ENCODE measurements around the gene ABHD14A. TPM values are rescaled to one million over a fixed set of nuclear protein-coding genes. Genes with fewer than 3 reads are reported as not detected.

ABHD14A gene
- total RNA-seq, 1 donor from 2014 or later = 5.4 TPM

DNA sequence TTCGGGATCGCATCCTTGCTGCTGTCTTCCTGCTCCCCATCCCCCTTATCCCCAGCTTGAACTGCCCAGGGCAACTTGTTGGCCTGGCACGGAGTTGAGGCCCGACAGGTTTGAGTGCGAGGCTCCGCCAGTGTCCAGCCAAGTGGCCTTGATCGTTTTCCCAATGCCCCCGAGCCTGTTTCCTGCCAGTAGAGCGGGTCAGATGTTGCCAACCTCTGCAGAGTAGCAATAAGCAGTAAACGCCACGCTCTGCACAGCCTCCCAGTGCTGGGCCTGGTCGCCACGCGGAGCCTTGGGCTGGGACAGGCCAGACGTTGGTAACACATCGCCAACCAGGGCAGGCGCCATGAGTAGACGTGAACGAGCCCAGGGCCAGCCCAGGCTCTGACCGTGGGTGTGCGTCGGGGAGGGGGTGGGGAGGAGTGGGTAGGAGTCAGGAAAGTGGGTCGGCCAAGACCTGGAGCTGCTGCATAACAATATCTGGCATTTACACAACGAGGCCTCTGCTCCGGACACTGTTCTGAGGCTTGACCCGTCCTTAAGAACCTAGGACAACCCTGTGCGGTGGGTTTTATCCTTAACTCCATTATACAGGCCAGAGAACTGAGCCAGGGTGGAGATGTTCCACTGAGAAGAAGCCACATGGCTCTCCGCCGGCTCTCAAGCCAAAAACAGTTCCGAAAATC is 444 bp upstream of the ABHD14A start:
- H3K9me3 Mint-ChIP-seq (ENCODE audit: unreplicated experiment) = no peaks in the 10 kb centered on the region
- peaks cover 6% of the 10 kb centered on the region for H3K27me3 Mint-ChIP-seq (ENCODE audit: unreplicated experiment)
- TF ChIP-seq, protein P1, sequence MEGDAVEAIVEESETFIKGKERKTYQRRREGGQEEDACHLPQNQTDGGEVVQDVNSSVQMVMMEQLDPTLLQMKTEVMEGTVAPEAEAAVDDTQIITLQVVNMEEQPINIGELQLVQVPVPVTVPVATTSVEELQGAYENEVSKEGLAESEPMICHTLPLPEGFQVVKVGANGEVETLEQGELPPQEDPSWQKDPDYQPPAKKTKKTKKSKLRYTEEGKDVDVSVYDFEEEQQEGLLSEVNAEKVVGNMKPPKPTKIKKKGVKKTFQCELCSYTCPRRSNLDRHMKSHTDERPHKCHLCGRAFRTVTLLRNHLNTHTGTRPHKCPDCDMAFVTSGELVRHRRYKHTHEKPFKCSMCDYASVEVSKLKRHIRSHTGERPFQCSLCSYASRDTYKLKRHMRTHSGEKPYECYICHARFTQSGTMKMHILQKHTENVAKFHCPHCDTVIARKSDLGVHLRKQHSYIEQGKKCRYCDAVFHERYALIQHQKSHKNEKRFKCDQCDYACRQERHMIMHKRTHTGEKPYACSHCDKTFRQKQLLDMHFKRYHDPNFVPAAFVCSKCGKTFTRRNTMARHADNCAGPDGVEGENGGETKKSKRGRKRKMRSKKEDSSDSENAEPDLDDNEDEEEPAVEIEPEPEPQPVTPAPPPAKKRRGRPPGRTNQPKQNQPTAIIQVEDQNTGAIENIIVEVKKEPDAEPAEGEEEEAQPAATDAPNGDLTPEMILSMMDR (IDR thresholded peaks at IDR 0.05; ENCODE audit: unreplicated experiment) = peak; percentile 10
- H3K4me1 Mint-ChIP-seq (ENCODE audit: unreplicated experiment) = peaks cover 22% of the 10 kb centered on the region
- no peak for DNase-seq (ENCODE audit: low spot score)
- H3K4me3 Mint-ChIP-seq (ENCODE audit: unreplicated experiment) = peak overlapping the region; percentile 73
- no peaks in the 10 kb centered on the region for H3K36me3 Mint-ChIP-seq (ENCODE audit: low read depth, unreplicated experiment)
- peak overlapping the region; percentile 24 for H3K27ac Mint-ChIP-seq (ENCODE audit: unreplicated experiment)

DNA sequence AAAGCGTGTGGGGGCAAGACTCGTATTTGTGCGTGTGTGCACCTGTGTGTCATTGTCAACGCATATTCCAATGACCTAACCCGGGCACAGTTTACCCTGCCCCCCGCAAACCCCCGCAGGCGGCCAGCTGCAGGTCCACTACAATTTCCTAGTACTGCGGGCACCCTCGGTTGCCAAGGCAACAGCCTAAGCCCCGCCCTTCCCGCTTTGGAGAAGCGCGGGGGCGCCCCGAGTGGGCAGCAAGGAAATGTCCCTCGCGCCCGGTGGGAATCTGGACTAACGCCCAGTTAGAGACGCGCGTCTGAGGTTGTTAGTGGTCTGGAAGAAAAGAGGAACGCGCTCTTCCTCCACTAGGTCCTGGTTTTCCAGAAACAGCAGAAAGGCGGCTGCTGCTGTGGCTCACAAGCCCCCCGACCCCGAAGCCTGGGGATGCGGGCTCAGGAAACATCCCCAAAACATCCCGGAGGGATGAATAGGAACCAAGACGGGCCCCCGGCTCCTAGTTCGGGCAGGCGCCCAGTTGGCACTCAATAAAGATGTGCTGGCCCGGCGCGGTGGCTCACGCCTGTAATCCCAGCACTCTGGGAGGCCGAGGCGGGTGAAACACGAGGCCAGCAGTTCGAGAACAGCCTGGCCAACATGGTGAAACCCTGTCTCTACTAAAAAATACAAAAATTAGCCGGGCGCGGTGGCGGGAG is 1.1 kb downstream of the ABHD14A start:
- Mint-ChIP-seq H3K4me3 (ENCODE audit: unreplicated experiment) (peak overlapping the region; percentile 87), H3K36me3 (ENCODE audit: low read depth, unreplicated experiment) (no peaks in the 10 kb centered on the region), H3K27ac (ENCODE audit: unreplicated experiment) (no peak overlapping the region), H3K27me3 (ENCODE audit: unreplicated experiment) (peaks cover 4% of the 10 kb centered on the region), H3K9me3 (ENCODE audit: unreplicated experiment) (no peaks in the 10 kb centered on the region), H3K4me1 (ENCODE audit: unreplicated experiment) (peaks cover 22% of the 10 kb centered on the region)
- TF ChIP-seq, protein P1 (IDR thresholded peaks at IDR 0.05; ENCODE audit: unreplicated experiment) = no peak
- peak; percentile 64 for DNase-seq (ENCODE audit: low spot score)

DNA sequence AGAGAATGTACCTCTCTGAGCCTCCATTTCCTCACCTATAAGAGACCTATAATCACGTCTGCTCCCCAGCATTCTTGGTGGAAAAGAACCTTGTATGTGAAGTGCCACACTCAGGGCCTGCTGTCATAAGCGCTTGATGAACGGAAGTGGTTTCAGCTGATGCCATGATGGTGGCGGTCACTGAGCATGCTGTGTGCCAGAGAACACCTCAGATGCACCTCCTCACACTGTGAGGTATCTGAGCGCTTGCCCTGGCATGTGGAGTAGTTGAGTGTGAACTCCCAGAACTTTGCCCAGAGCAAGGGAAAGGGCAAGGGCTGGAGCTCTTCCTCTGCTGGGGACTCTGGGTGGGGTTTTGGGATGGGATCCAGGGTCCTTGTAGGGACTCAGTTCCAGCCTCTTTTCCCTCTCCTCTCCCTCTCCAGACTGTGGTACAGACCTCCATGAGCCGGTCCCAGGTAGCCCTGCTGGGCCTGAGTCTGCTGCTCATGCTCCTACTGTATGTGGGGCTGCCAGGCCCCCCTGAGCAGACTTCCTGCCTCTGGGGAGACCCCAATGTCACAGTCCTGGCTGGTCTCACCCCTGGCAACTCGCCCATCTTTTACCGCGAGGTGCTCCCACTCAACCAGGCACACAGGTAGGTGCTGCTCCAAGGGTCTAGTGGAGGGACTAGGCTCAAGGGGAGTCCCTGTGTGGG is 2.7 kb downstream of the ABHD14A start:
- H3K4me3 Mint-ChIP-seq (ENCODE audit: unreplicated experiment) = no peak overlapping the region
- TF ChIP-seq, protein P1 (IDR thresholded peaks at IDR 0.05; ENCODE audit: unreplicated experiment) = no peak
- no peaks in the 10 kb centered on the region for H3K9me3 Mint-ChIP-seq (ENCODE audit: unreplicated experiment)
- DNase-seq (ENCODE audit: low spot score) = no peak
- H3K27ac Mint-ChIP-seq (ENCODE audit: unreplicated experiment) = no peak overlapping the region
- H3K27me3 Mint-ChIP-seq (ENCODE audit: unreplicated experiment) = peaks cover 6% of the 10 kb centered on the region
- H3K4me1 Mint-ChIP-seq (ENCODE audit: unreplicated experiment) = peaks cover 27% of the 10 kb centered on the region
- H3K36me3 Mint-ChIP-seq (ENCODE audit: low read depth, unreplicated experiment) = no peaks in the 10 kb centered on the region

DNA sequence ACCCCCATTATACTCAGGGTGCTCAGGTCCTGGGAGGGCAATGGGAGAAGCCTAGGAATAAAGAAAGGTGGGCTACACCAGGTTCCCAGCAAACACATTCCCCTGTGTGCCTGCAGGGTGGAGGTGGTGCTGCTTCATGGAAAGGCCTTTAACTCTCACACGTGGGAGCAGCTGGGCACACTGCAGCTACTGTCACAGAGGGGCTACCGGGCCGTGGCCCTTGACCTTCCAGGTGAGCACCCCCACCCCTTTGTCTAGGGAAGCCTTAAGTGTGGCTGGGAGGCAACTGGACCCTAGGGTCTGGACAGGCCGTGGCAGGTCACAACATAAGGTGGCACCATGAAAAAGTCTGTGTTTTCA is 3.3 kb downstream of the ABHD14A start:
- DNase-seq (ENCODE audit: low spot score) = no peak
- Mint-ChIP-seq H3K27ac (ENCODE audit: unreplicated experiment) (no peak overlapping the region), H3K4me3 (ENCODE audit: unreplicated experiment) (no peak overlapping the region), H3K36me3 (ENCODE audit: low read depth, unreplicated experiment) (no peaks in the 10 kb centered on the region), H3K9me3 (ENCODE audit: unreplicated experiment) (no peaks in the 10 kb centered on the region), H3K27me3 (ENCODE audit: unreplicated experiment) (peaks cover 6% of the 10 kb centered on the region), H3K4me1 (ENCODE audit: unreplicated experiment) (peaks cover 29% of the 10 kb centered on the region)
- TF ChIP-seq, protein P1 (IDR thresholded peaks at IDR 0.05; ENCODE audit: unreplicated experiment) = no peak
